ENCODE results near the gene CDX2.

- TF ChIP-seq CTCF (IDR thresholded peaks at IDR 0.05) (no peak), EZH2 (IDR thresholded peaks at IDR 0.05; ENCODE audit: borderline replicate concordance, insufficient read depth, low read depth, low read length, poor library complexity, severe bottlenecking) (no peak)
Measured at GRCh38 chr13:27982361-27982760, 13.2 kb upstream of the CDX2 start.

Data from B cell (primary cell).